SK-N-SH (cell line): Measurements from ENCODE around the gene NACA2. TPM values are rescaled to one million over a fixed set of nuclear protein-coding genes. Genes with fewer than 3 reads are reported as not detected.
A peak's percentile ranks its signal among the peaks of the same experiment; 100 is the strongest.
"Not testable (repeated sequence)": the region's sequence is repeated elsewhere in the genome, so short reads cannot be mapped to it uniquely, and the experiment has no call there.

Experiments
- CTCF ChIA-PET: fragments of 300-600, 350-600 bp; formaldehyde crosslinking; extraction: SDS; loops from one replicate; lab custom pipeline; 2021; lab: Yijun Ruan, JAX
- POLR2A ChIA-PET: fragments of 350-600 bp; sonication (Branson Sonifier 250); formaldehyde crosslinking; extraction: SDS; loops from one replicate; lab custom pipeline; 2020; ENCODE audit warnings: antibody characterized with exemption, inconsistent platforms; lab: Yijun Ruan, JAX
- DNase-seq: peaks from one replicate; pipeline ENCODE4 v3.0.0; 2012
- H2AFZ ChIP-seq: fragments of 200-600 bp; sonication (generic); 2 replicates; pipeline ENCODE4 v1.8.1; 2016; ENCODE audit warnings: antibody characterized with exemption, mild to moderate bottlenecking, low read depth
- H3F3A ChIP-seq: fragments of 200-600 bp; sonication (generic); replicated peaks from 2 replicates; pipeline ENCODE3; 2016; ENCODE audit warnings: antibody characterized with exemption, mild to moderate bottlenecking; ENCODE audit not compliant: insufficient read depth
- H3K27ac ChIP-seq, 2 experiments: fragments of 200-500 bp in 1 of 2; fragments of 200-600 bp in 1 of 2; sonication (Bioruptor generic) in 1 of 2; sonication (generic), shearing (Covaris generic) in 1 of 2; 2 replicates each; pipeline versions ENCODE4 v1.5.1 to v1.6.1; 2014 to 2016; ENCODE audit warnings: low read depth in 2 of 2, inconsistent platforms in 1 of 2, low read length in 1 of 2, mild to moderate bottlenecking in 1 of 2, mixed read lengths in 1 of 2
- H3K27me3 ChIP-seq: fragments of 200-600 bp; sonication (generic), shearing (Covaris generic); 2 replicates; pipeline ENCODE4 v1.6.1; 2016; ENCODE audit warnings: mixed run types; ENCODE audit not compliant: insufficient read depth
- H3K36me3 ChIP-seq, 2 experiments: fragments of 200-500 bp in 1 of 2; fragments of 200-600 bp in 1 of 2; sonication (Bioruptor generic) in 1 of 2; sonication (generic) in 1 of 2; replicated peaks in 1 of 2; 2 replicates each; pipeline versions ENCODE3 to v1.5.1; 2014 to 2016; ENCODE audit warnings: low read length in 1 of 2, mild to moderate bottlenecking in 1 of 2; ENCODE audit not compliant: insufficient read depth in 2 of 2, control insufficient read depth in 1 of 2
- H3K4me1 ChIP-seq, 2 experiments: fragments of 200-500 bp in 1 of 2; fragments of 200-600 bp in 1 of 2; sonication (Bioruptor generic) in 1 of 2; sonication (generic), shearing (Covaris generic) in 1 of 2; 2 replicates each; pipeline versions ENCODE4 v1.5.1 to v1.6.1; 2014 to 2016; ENCODE audit warnings: low read depth in 1 of 2, low read length in 1 of 2, mixed run types in 1 of 2; ENCODE audit not compliant: insufficient read depth in 2 of 2, control insufficient read depth in 1 of 2
- H3K4me2 ChIP-seq: fragments of 200-600 bp; sonication (generic), shearing (Covaris generic); 2 replicates; pipeline ENCODE4 v1.6.1; 2017; ENCODE audit warnings: mixed run types
- H3K4me3 ChIP-seq, 2 experiments: fragments of 200-500 bp in 1 of 2; fragments of 200-600 bp in 1 of 2; sonication (Bioruptor generic) in 1 of 2; sonication (generic), shearing (Covaris generic) in 1 of 2; 2 replicates each; pipeline versions ENCODE4 v1.5.1 to v1.8.1; 2014 to 2016; ENCODE audit warnings: low read depth in 2 of 2, inconsistent platforms in 1 of 2, low read length in 1 of 2, mild to moderate bottlenecking in 1 of 2, mixed read lengths in 1 of 2, moderate library complexity in 1 of 2
- H3K79me2 ChIP-seq: fragments of 200-600 bp; sonication (generic); 2 replicates; pipeline ENCODE4 v1.8.1; 2017; ENCODE audit warnings: mild to moderate bottlenecking; ENCODE audit not compliant: insufficient read depth
- H3K9ac ChIP-seq: fragments of 200-600 bp; sonication (generic); 2 replicates; pipeline ENCODE4 v1.6.1; 2017; ENCODE audit warnings: mixed run types
- H3K9me2 ChIP-seq: fragments of 200-600 bp; sonication (generic); 2 replicates; pipeline ENCODE4 v1.6.1; 2017; ENCODE audit warnings: mixed run types
- H3K9me3 ChIP-seq: fragments of 200-600 bp; sonication (generic); 2 replicates; pipeline ENCODE4 v1.6.1; 2017; ENCODE audit warnings: mixed run types, mild to moderate bottlenecking, moderate library complexity
- H4K20me1 ChIP-seq: fragments of 200-600 bp; sonication (generic); 2 replicates; pipeline ENCODE4 v1.6.1; 2017; ENCODE audit warnings: mild to moderate bottlenecking, mixed run types; ENCODE audit not compliant: insufficient read depth
- CTCF ChIP-seq: fragments of 200-600 bp; sonication (generic); IDR thresholded peaks from 2 replicates; pipeline ENCODE4 v1.6.1; 2017; ENCODE audit warnings: antibody characterized with exemption, mild to moderate bottlenecking, moderate library complexity
- ELF1 ChIP-seq: IDR thresholded peaks from 2 replicates; pipeline ENCODE4 v1.4.0; 2012
- EZH2phosphoT487 ChIP-seq: fragments of 200-600 bp; sonication (generic); IDR thresholded peaks from 2 replicates; pipeline ENCODE4 v1.6.1; 2017; ENCODE audit warnings: low read depth, mixed run types, mild to moderate bottlenecking, antibody characterized with exemption, moderate library complexity, borderline replicate concordance
- FOXM1 ChIP-seq: IDR thresholded peaks from 2 replicates; pipeline ENCODE4 v1.4.0; 2012; ENCODE audit warnings: low read depth, mild to moderate bottlenecking
- GATA2 ChIP-seq: sonication (generic); formaldehyde crosslinking; IDR thresholded peaks from 2 replicates; pipeline ENCODE4 v1.5.0; 2020; ENCODE audit warnings: mild to moderate bottlenecking, missing genetic modification reagents
- JUND ChIP-seq: IDR thresholded peaks from 2 replicates; pipeline ENCODE4 v1.4.0; 2012
- MAX ChIP-seq: IDR thresholded peaks from 2 replicates; pipeline ENCODE4 v1.4.0; 2012; ENCODE audit warnings: low read depth
- MXI1 ChIP-seq: IDR thresholded peaks from 2 replicates; pipeline ENCODE4 v1.6.1; 2012; ENCODE audit warnings: mild to moderate bottlenecking, low read depth, low read length, improper control_type of control experiment
- RAD21 ChIP-seq: IDR thresholded peaks from 2 replicates; pipeline ENCODE4 v1.6.1; 2012; ENCODE audit warnings: mild to moderate bottlenecking, low read length
- RFX5 ChIP-seq: IDR thresholded peaks from 2 replicates; pipeline ENCODE4 v1.6.1; 2012; ENCODE audit warnings: mild to moderate bottlenecking, improper control_type of control experiment, low read length
- SMC3 ChIP-seq: IDR thresholded peaks from 2 replicates; pipeline ENCODE4 v1.6.1; 2012; ENCODE audit warnings: low read depth, low read length, improper control_type of control experiment
- USF1 ChIP-seq: IDR thresholded peaks from 2 replicates; pipeline ENCODE4 v1.4.0; 2012; ENCODE audit warnings: low read depth, borderline replicate concordance
- WGBS: methylation state at CpG from one replicate; pipeline ENCODE4 v1.1.6; 2017; ENCODE audit warnings: low lambda C conversion rate; 5-methylcytosine and 5-hydroxymethylcytosine counted together
- polyA plus RNA-seq, 3 experiments: library from polyadenylated mRNA; depleted of rRNA; stranded (reverse); fragments of >200 nt; gene quantifications; 2 replicates each; pipeline ENCODE4 v1.2.3, GENCODE V29; 2012

The NACA2 gene
- polyA plus RNA-seq, 1 of the 3 experiments (the other 2 are of a cell fraction): not detected

DNA sequence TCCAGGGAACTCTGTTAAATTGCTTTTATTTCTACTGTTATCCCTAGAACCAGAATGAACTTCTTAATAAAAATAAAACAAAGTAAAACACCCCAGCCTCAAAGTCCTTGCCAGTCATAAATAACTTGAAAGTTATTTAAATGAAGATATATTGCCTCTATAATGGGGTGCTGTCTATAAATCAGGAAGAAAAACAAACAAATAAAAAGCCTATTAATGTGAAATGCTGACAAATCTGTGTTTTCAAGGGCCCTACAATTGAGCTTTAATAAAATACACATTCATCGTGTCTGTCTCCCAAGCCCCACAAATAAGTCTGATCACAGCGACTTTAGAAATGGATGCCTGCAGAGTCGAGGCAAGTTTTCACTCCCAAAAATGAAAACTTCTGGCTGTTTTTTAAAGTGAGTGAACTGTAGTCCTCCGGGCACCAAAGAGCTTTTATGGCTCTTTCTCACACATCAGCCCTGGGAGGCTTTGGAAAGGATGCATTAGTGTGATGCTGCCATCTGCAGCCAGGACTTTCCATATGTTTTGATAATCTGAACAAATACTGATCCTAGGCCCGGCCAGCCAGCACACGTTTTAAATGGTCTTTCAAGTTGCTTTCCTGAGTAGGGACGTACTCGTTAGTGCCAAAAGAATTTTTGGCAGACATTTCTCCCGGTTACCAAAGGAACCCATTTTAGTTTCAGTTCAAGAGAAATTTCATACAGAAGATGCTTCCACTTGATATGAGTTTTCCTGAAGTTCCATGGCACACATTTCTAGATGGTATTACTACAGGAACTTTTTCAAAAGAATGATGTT lies 16.3 kb downstream of the NACA2 start:
- WGBS: 21% methylated on average over 9 of the region's 9 CpGs

GRCh38 chr17:61572547-61572946 lies 18.5 kb downstream of the NACA2 start:
- H3K4me3 ChIP-seq, H4K20me1 ChIP-seq, H3K27me3 ChIP-seq, H3K4me1 ChIP-seq, H3K4me2 ChIP-seq, H3K27ac ChIP-seq, H2AFZ ChIP-seq, H3F3A ChIP-seq, DNase-seq, H3K9me3 ChIP-seq, H3K36me3 ChIP-seq, H3K9ac ChIP-seq, H3K79me2 ChIP-seq, H3K9me2 ChIP-seq: not testable (repeated sequence)
- ChIA-PET CTCF (interaction anchor here (1.2 to 13.8 kb wide), 6 partner anchors 11 to 852 kb away, joined by 3 to 318 read pairs (median 9); no protein-coding TSS in a partner anchor), POLR2A (interaction anchor here (2.6 kb wide), 1 partner anchor 160 kb away, joined by 12 read pairs; no protein-coding TSS in a partner anchor)
- 95% methylated on average over 7 of the region's 7 CpGs for WGBS

More for the DNA sequence above, 16.3 kb downstream of the NACA2 start:
- H3K36me3 ChIP-seq: no peaks in the 10 kb centered on the region
- H2AFZ ChIP-seq: peak overlapping the region; percentile 44; the same call in 1 of the 2 replicates
- no peak overlapping the region for H3K9ac ChIP-seq
- no peak for TF ChIP-seq EZH2phosphoT487
- peak; percentile 97 for TF ChIP-seq RAD21
- TF ChIP-seq MAX: no peak
- 0 out of 2 replicates have a peak, but pooled peaks have one; percentile 27 for TF ChIP-seq MXI1
- no peak for TF ChIP-seq USF1
- peak; percentile 64; the same call in 1 of the 2 replicates for TF ChIP-seq RFX5
- TF ChIP-seq ELF1: no peak
- peak; percentile 89 for TF ChIP-seq SMC3
- TF ChIP-seq CTCF: peak; percentile 59
- no peak for TF ChIP-seq JUND
- TF ChIP-seq GATA2 (CRISPR knock-in tag): no peak
- TF ChIP-seq FOXM1: no peak
- H3K27ac ChIP-seq: peak overlapping the region; percentile 7 to 56; a peak in 3 of 4 replicates
- H3K4me2 ChIP-seq: no peak overlapping the region
- H3K4me3 ChIP-seq: no peak overlapping the region
- peaks cover 0 to 7% of the 10 kb centered on the region in 2 experiments; a peak in 2 of 4 replicates for H3K4me1 ChIP-seq
- no peaks in the 10 kb centered on the region for H4K20me1 ChIP-seq
- no peaks in the 10 kb centered on the region for H3K9me3 ChIP-seq
- CTCF ChIA-PET: interaction anchor here (0.6 to 13.8 kb wide), 44 partner anchors 9 to 854 kb away, joined by 3 to 318 read pairs (median 4); partner anchors contain the start of genes BRIP1, NACA2 and TBX2
- POLR2A ChIA-PET: interaction anchor here (0.5 to 2.6 kb wide), 2 partner anchors 9 to 162 kb away, joined by 3 to 12 read pairs; no protein-coding TSS in a partner anchor
- no peaks in the 10 kb centered on the region for H3K27me3 ChIP-seq
- DNase-seq: peak; percentile 76
- no peaks in the 10 kb centered on the region for H3K79me2 ChIP-seq
- no peaks in the 10 kb centered on the region for H3F3A ChIP-seq
- H3K9me2 ChIP-seq: no peaks in the 10 kb centered on the region
